HUES6 (cell line): ENCODE results near the gene RAD9A.

Experiments used
- H3K27ac ChIP-seq: 2 replicates; pipeline ENCODE4 v1.7.0; 2013; ENCODE audit warnings: low read depth, mild to moderate bottlenecking, low read length, inconsistent platforms
- H3K27me3 ChIP-seq: 2 replicates; pipeline ENCODE4 v1.6.1; 2013; ENCODE audit warnings: low read length; ENCODE audit not compliant: control insufficient read depth, insufficient read depth
- H3K36me3 ChIP-seq: 2 replicates; pipeline ENCODE4 v1.6.1; 2013; ENCODE audit warnings: low read length; ENCODE audit not compliant: control insufficient read depth, insufficient read depth
- H3K4me1 ChIP-seq: 2 replicates; pipeline ENCODE4 v1.6.1; 2013; ENCODE audit warnings: low read length; ENCODE audit not compliant: control insufficient read depth, insufficient read depth
- H3K4me3 ChIP-seq: 2 replicates; pipeline ENCODE4 v1.5.1; 2013; ENCODE audit warnings: low read depth, low read length
- H3K9ac ChIP-seq: one replicate; pipeline ENCODE4 v1.6.1; 2013; ENCODE audit warnings: mild to moderate bottlenecking, low read length
- H3K9me3 ChIP-seq: 2 replicates; pipeline ENCODE4 v1.6.1; 2013; ENCODE audit warnings: low read depth, low read length; ENCODE audit not compliant: control insufficient read depth, insufficient read depth

The RAD9A gene

GRCh38 chr11:67364783-67365722 is 26.7 kb upstream of the RAD9A start:
- Histone ChIP-seq H3K9me3 (no peaks in the 10 kb centered on the region), H3K4me3 (no peak overlapping the region), H3K4me1 (peaks cover 17% of the 10 kb centered on the region; the same call in 1 of the 2 replicates), H3K27me3 (peaks cover 9% of the 10 kb centered on the region; the same call in 1 of the 2 replicates), H3K27ac (no peak overlapping the region), H3K9ac (no peak overlapping the region), H3K36me3 (no peaks in the 10 kb centered on the region)

- Histone ChIP-seq H3K36me3 (no peaks in the 10 kb centered on the region), H3K27me3 (peaks cover 9% of the 10 kb centered on the region; the same call in 1 of the 2 replicates), H3K9me3 (no peaks in the 10 kb centered on the region), H3K4me1 (peaks cover 24% of the 10 kb centered on the region), H3K9ac (no peak overlapping the region), H3K27ac (no peak overlapping the region), H3K4me3 (no peak overlapping the region)
Measured at GRCh38 chr11:67365736-67366444, 25.9 kb upstream of the RAD9A start.

DNA sequence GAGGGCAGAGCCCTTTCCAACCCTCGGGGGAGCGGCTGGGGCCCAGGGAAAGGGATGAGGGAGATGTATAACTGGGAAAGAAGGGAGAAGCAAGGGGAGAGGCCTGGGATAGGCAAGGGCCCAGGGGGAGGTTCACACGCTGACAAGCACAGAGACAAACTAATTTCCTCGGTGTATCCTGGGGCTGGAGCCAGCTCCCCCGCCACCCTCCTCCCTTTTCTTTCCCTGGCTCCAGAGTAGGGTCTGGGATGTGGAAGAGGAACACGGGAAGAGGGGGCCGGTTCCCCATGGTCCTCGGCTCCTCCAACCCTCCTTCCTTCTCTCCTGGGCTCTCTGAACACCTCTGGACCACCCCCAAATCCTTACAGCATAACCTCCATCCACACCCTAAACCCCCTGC is 25.2 kb upstream of the RAD9A start:
- Histone ChIP-seq H3K4me1 (peaks cover 31% of the 10 kb centered on the region), H3K9ac (no peak overlapping the region), H3K9me3 (no peaks in the 10 kb centered on the region), H3K36me3 (no peaks in the 10 kb centered on the region), H3K4me3 (no peak overlapping the region), H3K27me3 (peaks cover 9% of the 10 kb centered on the region; the same call in 1 of the 2 replicates), H3K27ac (no peak overlapping the region)

- Histone ChIP-seq H3K4me3 (no peak overlapping the region), H3K4me1 (peaks cover 37% of the 10 kb centered on the region), H3K27ac (no peak overlapping the region), H3K9ac (no peak overlapping the region), H3K36me3 (no peaks in the 10 kb centered on the region), H3K27me3 (peaks cover 13% of the 10 kb centered on the region; the same call in 1 of the 2 replicates), H3K9me3 (no peaks in the 10 kb centered on the region)
Measured at GRCh38 chr11:67366961-67367760, 24.6 kb upstream of the RAD9A start.

GRCh38 chr11:67367761-67368227 is 24.0 kb upstream of the RAD9A start:
- H3K4me3 ChIP-seq = no peak overlapping the region
- H3K4me1 ChIP-seq = peaks cover 38% of the 10 kb centered on the region
- peaks cover 13% of the 10 kb centered on the region; the same call in 1 of the 2 replicates for H3K27me3 ChIP-seq
- no peaks in the 10 kb centered on the region for H3K36me3 ChIP-seq
- no peak overlapping the region for H3K9ac ChIP-seq
- no peak overlapping the region for H3K27ac ChIP-seq
- H3K9me3 ChIP-seq = no peaks in the 10 kb centered on the region

- no peak overlapping the region for H3K9ac ChIP-seq
- H3K36me3 ChIP-seq = no peaks in the 10 kb centered on the region
- no peak overlapping the region for H3K27ac ChIP-seq
- no peaks in the 10 kb centered on the region for H3K9me3 ChIP-seq
- no peak overlapping the region for H3K4me3 ChIP-seq
- peaks cover 13% of the 10 kb centered on the region; the same call in 1 of the 2 replicates for H3K27me3 ChIP-seq
- H3K4me1 ChIP-seq = peaks cover 38% of the 10 kb centered on the region
Measured at GRCh38 chr11:67368621-67369020, 23.2 kb upstream of the RAD9A start.

DNA sequence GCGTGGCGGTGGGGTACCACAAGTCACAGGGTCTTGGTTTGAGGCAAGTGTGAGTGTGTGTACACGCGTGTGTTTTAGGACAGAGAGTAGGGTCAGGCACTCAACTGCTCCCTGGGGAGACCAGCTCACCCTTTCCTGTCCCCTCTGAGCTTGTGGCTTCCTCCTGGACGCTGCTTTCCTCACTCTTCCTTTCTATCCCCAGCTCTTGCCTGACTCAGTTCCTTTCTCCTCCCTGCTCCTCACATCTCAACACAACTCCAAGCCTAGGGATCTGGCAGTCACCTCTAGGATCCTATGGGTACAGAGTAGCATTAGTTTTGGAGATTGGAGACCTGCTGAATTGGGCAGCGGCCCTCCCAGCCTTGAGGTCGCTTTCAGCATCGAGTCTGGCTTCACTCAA is 22.5 kb upstream of the RAD9A start:
- Histone ChIP-seq H3K27ac (no peak overlapping the region), H3K4me3 (no peak overlapping the region), H3K27me3 (peaks cover 13% of the 10 kb centered on the region; the same call in 1 of the 2 replicates), H3K36me3 (no peaks in the 10 kb centered on the region), H3K9ac (no peak overlapping the region), H3K4me1 (peaks cover 41% of the 10 kb centered on the region), H3K9me3 (no peaks in the 10 kb centered on the region)

DNA sequence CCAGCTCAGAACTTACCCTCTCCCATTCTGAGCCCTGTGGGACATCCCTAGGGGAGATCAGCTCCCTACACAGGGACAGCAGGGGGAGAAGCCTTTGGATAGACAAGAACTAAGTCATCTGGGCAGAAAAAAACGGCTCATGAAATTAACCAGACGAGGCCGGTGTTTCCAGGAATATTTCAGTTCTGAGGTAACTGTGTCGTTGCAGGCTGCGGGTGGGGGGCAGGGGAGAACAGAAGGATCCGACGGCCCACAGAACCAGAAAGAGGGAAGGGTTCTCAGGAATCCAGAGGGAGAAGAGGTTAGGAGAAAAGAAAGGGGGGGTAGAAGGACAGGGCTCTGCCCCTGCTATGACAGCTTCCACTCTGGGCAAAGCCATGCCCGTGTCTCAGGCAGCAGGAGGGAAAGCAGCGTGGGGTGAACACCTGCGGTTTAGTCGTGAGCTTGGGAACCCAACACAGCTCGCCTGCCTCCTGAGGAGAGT is 21.9 kb upstream of the RAD9A start:
- Histone ChIP-seq H3K4me1 (peaks cover 47% of the 10 kb centered on the region), H3K9ac (no peak overlapping the region), H3K4me3 (no peak overlapping the region), H3K27ac (no peak overlapping the region), H3K36me3 (no peaks in the 10 kb centered on the region), H3K27me3 (peaks cover 13% of the 10 kb centered on the region; the same call in 1 of the 2 replicates), H3K9me3 (no peaks in the 10 kb centered on the region)

DNA sequence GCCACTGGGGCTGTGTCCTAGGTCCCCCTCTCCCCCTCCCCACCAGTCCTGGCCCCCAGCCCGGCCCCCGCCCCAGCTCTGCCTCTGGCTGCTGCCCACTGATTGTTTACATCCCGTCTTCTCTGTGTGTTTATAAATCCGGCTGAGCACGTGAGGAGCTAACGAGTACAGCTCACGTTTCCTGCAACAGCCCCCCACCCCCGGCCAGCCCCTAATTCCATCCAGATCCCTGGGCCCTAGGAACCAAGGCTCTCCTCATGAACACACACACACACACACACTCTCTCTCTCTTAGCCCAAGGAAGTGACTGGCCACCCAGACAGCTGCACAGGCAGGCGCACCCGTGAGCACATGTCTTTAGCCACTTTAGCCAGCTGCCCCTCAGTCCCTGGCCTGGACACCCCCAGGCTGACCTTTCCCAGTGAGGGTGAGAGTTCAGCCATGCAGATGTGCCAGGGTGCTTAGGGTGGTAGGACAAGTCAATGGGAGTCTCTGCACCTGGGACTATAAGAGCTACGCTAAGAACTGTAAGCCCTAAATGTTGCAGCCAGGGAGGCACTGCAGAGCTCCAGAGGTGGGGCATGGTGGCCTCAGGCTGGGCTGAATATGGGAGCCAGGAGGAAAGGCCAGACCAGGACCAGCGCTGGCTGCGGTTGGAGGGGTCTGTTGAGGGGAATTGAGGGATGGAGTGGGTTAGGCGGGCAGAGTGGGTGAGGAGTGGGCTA is 21.3 kb upstream of the RAD9A start:
- Histone ChIP-seq H3K36me3 (no peaks in the 10 kb centered on the region), H3K9ac (no peak overlapping the region), H3K27me3 (peaks cover 15% of the 10 kb centered on the region; the same call in 1 of the 2 replicates), H3K4me3 (no peak overlapping the region), H3K27ac (no peak overlapping the region), H3K9me3 (no peaks in the 10 kb centered on the region), H3K4me1 (peaks cover 48% of the 10 kb centered on the region)
